ENCODE data around the gene SAMHD1. TPM values are rescaled to one million over a fixed set of nuclear protein-coding genes. Genes with fewer than 3 reads are reported as not detected.

Gene SAMHD1
- total RNA-seq, 2 donors from 2014 or later, result 24.0 to 35.6 TPM

GRCh38 chr20:36991703-36992102 is 40.2 kb upstream of the SAMHD1 start:
- no peak overlapping the region for H3K27ac ChIP-seq
- no peaks in the 10 kb centered on the region for H3K9me3 ChIP-seq
- no peaks in the 10 kb centered on the region for H3K36me3 ChIP-seq
- H3K9ac ChIP-seq (ENCODE audit: low read depth in 2 of 2, low read length in 2 of 2), result no peak overlapping the region
- no peak for TF ChIP-seq CTCF (IDR thresholded peaks at IDR 0.05)
- no peak for DNase-seq
- intact Hi-C loops (cut with DNase I), result no loop called here
- no peak overlapping the region for H3K4me3 ChIP-seq
- H3K27me3 ChIP-seq, result no peaks in the 10 kb centered on the region
- no peaks in the 10 kb centered on the region for H3K4me1 ChIP-seq

- DNase-seq, result no peak
- Histone ChIP-seq H3K9ac (ENCODE audit: low read depth in 2 of 2, low read length in 2 of 2) (no peak overlapping the region), H3K4me3 (no peak overlapping the region), H3K36me3 (no peaks in the 10 kb centered on the region), H3K27me3 (no peaks in the 10 kb centered on the region), H3K9me3 (no peaks in the 10 kb centered on the region), H3K4me1 (no peaks in the 10 kb centered on the region), H3K27ac (no peak overlapping the region)
- no peak for TF ChIP-seq CTCF (IDR thresholded peaks at IDR 0.05)
- intact Hi-C loops (cut with DNase I), result no loop called here
Measured at GRCh38 chr20:36989797-36990196, 38.3 kb upstream of the SAMHD1 start.

GRCh38 chr20:36988494-36988966 is 37.0 kb upstream of the SAMHD1 start:
- DNase-seq, result no peak
- intact Hi-C loops (cut with DNase I), result no loop called here

GRCh38 chr20:36984257-36984638 is 32.7 kb upstream of the SAMHD1 start:
- DNase-seq, result no peak
- intact Hi-C loops (cut with DNase I), result no loop called here

More at GRCh38 chr20:36988494-36988966, 37.0 kb upstream of the SAMHD1 start:
- no peaks in the 10 kb centered on the region for H3K27me3 ChIP-seq
- H3K27ac ChIP-seq, result no peak overlapping the region
- no peak overlapping the region for H3K9ac ChIP-seq (ENCODE audit: low read depth in 2 of 2, low read length in 2 of 2)
- H3K36me3 ChIP-seq, result no peaks in the 10 kb centered on the region
- H3K9me3 ChIP-seq, result no peaks in the 10 kb centered on the region
- no peaks in the 10 kb centered on the region for H3K4me1 ChIP-seq
- no peak overlapping the region for H3K4me3 ChIP-seq
- TF ChIP-seq CTCF (IDR thresholded peaks at IDR 0.05), result no peak

GRCh38 chr20:36975099-36975818 is 23.8 kb upstream of the SAMHD1 start:
- Histone ChIP-seq H3K27me3 (no peaks in the 10 kb centered on the region), H3K9ac (ENCODE audit: low read depth in 2 of 2, low read length in 2 of 2) (no peak overlapping the region), H3K4me3 (no peak overlapping the region), H3K9me3 (no peaks in the 10 kb centered on the region), H3K36me3 (no peaks in the 10 kb centered on the region), H3K4me1 (peaks cover 4% of the 10 kb centered on the region), H3K27ac (no peak overlapping the region)
- DNase-seq, result no peak
- TF ChIP-seq CTCF (IDR thresholded peaks at IDR 0.05), result no peak
- intact Hi-C loops (cut with DNase I), result no loop called here

More at GRCh38 chr20:36984257-36984638, 32.7 kb upstream of the SAMHD1 start:
- no peak overlapping the region for H3K9ac ChIP-seq (ENCODE audit: low read depth in 2 of 2, low read length in 2 of 2)
- TF ChIP-seq CTCF (IDR thresholded peaks at IDR 0.05), result no peak
- H3K4me3 ChIP-seq, result no peak overlapping the region
- no peak overlapping the region for H3K27ac ChIP-seq
- no peaks in the 10 kb centered on the region for H3K9me3 ChIP-seq
- H3K4me1 ChIP-seq, result no peaks in the 10 kb centered on the region
- H3K36me3 ChIP-seq, result no peaks in the 10 kb centered on the region
- H3K27me3 ChIP-seq, result no peaks in the 10 kb centered on the region
